HG03575 (cell line): Measurements from ENCODE around the gene SIRPD.
"Not testable (repeated sequence)": the region's sequence is repeated elsewhere in the genome, so short reads cannot be mapped to it uniquely, and the experiment has no call there.

Experiments
- ATAC-seq: cut with Tn5 transposase; IDR thresholded peaks from one replicate; pipeline ENCODE4 v1.9.1; 2021; ENCODE audit not compliant: unreplicated experiment, insufficient number of reproducible peaks, low FRiP score; ENCODE audit errors: extremely low read depth

Gene SIRPD

GRCh38 chr20:1557605-1558004 lies at the start of gene SIRPD:
SIRPD (minus strand) TSS chr20:1557705; CDS start chr20:1557653, 52 bp downstream.
- no peak for ATAC-seq

DNA sequence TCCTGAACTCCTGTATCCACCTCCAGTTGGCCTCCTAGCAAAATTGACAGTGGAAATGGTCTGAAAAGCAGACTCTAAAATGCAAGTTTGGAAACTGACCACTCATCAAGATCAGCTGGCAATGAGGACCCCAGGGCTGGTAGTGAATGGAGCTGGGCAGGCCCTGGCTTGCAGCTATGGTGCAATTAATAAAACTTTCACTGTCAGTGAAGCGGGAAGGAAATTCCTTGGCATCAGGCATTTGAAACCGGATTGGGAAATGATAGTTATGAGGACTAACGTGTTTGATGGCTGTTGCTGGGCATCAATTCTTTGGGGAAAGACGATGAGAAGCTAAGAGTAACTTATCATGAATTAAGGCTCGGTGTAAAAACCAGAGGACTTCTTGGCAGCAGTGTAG lies 43.2 kb upstream of the SIRPD start:
- no peak for ATAC-seq

- no peak for ATAC-seq
These were observed 37.8 kb upstream of the SIRPD start for GRCh38 chr20:1595333-1595732.

DNA sequence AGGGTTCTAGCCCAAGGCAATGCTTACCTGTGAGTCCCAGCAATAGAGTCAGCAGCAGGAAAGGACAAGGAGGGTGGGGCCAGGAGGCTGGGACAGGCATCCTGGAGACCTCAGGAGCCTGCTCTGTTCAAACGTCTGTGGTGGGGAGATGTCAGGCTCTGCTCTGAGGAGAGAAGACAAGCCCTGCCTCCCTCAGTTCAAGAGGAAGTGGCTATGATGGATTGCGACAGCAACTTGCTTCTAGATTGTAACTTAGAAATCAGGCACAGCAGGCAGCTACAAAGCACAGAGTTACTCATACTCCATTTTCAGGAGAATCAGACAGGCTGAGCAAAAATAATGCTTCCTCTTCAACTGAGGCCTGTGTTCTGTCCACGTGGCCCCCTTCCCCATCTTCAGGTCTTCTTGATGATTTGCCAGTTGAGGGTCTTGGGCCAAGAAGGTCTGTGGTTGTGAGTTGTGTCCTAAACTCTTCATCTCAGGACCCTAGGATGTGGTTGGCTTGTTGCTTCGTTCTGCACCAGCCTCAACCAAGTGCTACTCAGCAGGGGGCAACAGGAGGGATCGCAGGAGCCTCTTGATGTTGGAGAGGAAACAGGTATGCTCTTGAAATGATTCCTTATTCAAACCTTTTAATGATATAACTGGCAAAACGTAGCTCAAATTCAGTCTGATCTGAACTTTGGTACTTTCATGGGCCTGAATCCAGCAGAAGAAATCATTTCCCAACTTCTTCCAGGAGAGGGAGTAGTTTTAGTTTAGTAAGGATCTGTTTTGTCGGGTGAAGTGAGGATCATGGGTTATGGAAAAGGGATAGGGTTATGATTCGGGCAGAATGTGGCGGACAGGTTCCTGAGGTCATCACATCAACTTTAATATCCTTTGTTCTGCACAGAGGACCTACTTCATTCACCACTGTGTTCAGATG lies 31.3 kb upstream of the SIRPD start:
- ATAC-seq, result no peak

GRCh38 chr20:1587781-1588532 lies 30.5 kb upstream of the SIRPD start:
- ATAC-seq, result no peak

- no peak for ATAC-seq
These were observed 22.0 kb upstream of the SIRPD start for GRCh38 chr20:1579488-1579887.

DNA sequence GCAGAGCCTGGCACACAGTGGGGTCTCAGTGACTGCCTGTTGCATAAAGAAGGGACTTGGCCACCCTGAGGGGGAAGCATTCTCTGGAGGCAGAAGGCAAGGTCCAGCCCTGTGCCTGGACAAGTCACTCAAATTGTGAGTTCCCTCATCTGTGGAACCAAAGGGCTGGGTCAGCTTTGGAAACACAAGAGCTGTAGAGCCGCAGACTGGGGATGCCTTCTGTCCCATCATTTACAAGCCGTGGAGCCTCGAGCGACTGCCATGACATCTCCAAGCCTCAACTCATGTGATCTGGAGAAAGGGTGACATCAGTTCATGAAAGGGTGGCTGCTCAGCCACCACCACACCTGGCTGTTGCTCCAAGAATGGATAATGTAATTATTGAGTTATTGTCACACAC lies 20.4 kb upstream of the SIRPD start:
- no peak for ATAC-seq

- ATAC-seq, result not testable (repeated sequence)
These were observed 19.8 kb upstream of the SIRPD start for GRCh38 chr20:1577313-1577712.

GRCh38 chr20:1576641-1577040 lies 19.1 kb upstream of the SIRPD start:
- no peak for ATAC-seq

DNA sequence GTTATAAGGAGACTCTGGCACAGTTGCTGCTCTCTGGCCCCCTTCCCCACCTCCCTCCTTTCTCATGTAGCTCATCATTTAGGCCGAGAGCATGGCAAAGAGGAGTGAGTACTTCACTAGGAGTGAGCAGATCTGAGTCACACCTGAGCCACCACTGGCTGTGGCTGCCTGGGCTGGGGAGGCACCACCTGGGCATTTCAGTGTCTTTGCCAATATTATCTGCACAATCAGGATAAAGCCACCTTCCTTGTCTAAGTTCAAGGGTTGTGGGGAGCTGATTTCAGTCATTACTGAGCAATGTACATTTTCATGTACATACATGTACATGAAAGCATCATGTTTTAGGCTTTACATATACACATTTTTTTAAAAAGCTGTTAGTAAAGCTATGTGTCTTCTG lies 18.5 kb upstream of the SIRPD start:
- not testable (repeated sequence) for ATAC-seq

GRCh38 chr20:1571583-1571982 lies 14.1 kb upstream of the SIRPD start:
- not testable (repeated sequence) for ATAC-seq

DNA sequence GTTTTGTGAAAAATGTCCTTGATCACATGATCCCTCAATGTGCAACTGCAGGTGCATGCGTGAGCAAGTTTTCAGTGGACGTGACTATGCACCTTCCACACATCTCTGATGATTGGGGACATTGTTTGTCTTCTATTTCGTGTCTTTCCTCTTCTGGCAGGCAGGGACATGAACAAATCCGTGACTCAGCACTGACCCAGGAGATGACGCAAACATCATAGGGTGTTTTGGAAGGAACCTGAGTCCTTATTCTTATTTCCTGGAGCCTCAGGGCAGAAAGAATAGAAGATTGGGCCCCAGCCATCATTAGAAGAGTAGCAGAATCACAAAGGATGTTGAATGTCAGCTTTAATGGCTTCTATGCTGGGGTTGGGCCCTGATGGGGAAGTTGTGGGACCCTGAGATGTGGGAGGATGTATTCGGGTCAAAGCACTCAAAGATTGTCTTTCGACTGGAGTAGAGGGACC lies 11.9 kb upstream of the SIRPD start:
- ATAC-seq, result no peak

- no peak for ATAC-seq
These were observed 10.6 kb upstream of the SIRPD start for GRCh38 chr20:1568163-1568490.

- ATAC-seq, result no peak
These were observed 10.1 kb upstream of the SIRPD start for GRCh38 chr20:1567392-1568162.

DNA sequence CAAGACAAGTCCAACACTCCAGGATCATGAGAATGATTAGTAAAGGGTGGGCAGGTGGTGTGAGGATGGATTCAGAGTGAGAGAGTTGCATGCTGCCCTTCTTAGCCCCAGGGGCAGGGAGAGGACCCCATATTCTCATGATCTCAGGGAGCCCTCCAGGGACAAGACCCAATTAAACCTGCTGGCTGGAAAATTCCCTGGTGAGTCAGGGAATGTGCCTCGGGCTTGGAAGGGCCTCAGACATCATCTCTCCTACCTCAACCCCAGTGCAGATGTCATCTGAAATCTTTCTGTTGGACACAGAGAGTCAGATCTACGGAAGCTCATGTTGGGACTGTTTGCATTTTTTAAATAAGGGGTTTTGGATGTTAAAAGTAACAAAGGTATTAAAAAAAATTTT lies 9.2 kb upstream of the SIRPD start:
- ATAC-seq, result no peak

- no peak for ATAC-seq
These were observed 8.0 kb upstream of the SIRPD start for GRCh38 chr20:1565461-1565860.

DNA sequence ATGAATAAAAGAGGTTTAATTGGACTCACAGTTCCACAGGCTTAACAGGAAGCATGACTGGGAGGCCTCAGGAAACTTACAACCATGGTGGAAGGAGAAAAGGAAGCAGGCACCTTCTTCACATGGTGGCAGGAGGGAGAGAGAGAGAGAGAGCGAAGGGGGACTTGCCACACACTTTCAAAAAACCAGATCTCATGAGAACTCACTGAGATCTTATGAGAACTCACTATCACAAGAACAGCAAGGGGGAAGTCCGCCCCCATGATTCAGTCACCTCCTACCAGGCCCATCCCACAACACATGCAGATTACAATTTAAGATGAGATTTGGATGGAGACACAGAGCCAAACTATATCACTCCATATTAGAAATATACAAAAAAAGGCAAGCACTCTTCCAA lies 6.1 kb upstream of the SIRPD start:
- no peak for ATAC-seq

GRCh38 chr20:1562622-1563021 lies 5.1 kb upstream of the SIRPD start:
- no peak for ATAC-seq

DNA sequence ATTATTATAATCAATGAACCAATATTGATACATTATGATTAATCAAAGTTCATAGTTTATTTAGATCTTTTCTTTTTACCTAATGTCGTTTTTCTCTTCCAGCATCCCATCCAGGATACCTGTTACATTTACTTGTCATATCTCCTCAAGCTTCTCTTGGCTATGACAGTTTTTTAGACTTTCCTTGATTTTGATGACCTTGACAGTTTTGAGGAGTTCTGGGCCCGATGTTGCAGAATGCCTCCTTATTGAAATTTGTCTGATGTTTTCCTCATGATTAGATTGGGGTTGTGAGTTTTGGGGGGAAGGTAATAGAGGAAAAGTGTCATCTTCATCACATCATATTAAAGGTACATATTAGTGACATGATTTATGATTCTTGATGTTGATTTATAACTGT lies 3.8 kb upstream of the SIRPD start:
- ATAC-seq, result no peak
